Measurements from ENCODE around the gene ABCA1.

- TF ChIP-seq CTCF (IDR thresholded peaks at IDR 0.05; ENCODE audit: insufficient read depth, low read length, poor library complexity, severe bottlenecking) (no peak), EZH2phosphoT487 (conservative IDR thresholded peaks at IDR 0.05; ENCODE audit: low read length) (no peak)
These were observed 147.9 kb downstream of the ABCA1 start for GRCh38 chr9:104779946-104780535.

Measured in SU-DHL-6 (cell line).